Measurements from ENCODE around the gene CYTH1. TPM values are rescaled to one million over a fixed set of nuclear protein-coding genes. Genes with fewer than 3 reads are reported as not detected.

Gene CYTH1
- total and polyA plus RNA-seq, 3 donors from 2014 or later = 40.8 to 47.9 (median 42.2) TPM

- Histone ChIP-seq H3K27ac (no peak overlapping the region), H3K27me3 (no peaks in the 10 kb centered on the region), H3K4me1 (no peaks in the 10 kb centered on the region), H3K4me3 (no peak overlapping the region), H3K36me3 (ENCODE audit: low read depth, missing control alignments) (no peaks in the 10 kb centered on the region), H3K9me3 (no peaks in the 10 kb centered on the region)
- no peak for DNase-seq
- TF ChIP-seq POLR2A (IDR thresholded peaks at IDR 0.05) (no peak), CTCF (IDR thresholded peaks at IDR 0.05) (no peak)
- 93 to 94% methylated on average over 15 of the region's 15 CpGs for WGBS, 2 donors
- intact Hi-C loops (cut with DNase I; ENCODE audit: low total_unique reads) = no loop called here
These were observed 89.5 kb downstream of the CYTH1 start for GRCh38 chr17:78692460-78693010.

- Histone ChIP-seq H3K27me3 (no peaks in the 10 kb centered on the region), H3K4me3 (no peak overlapping the region), H3K4me1 (no peaks in the 10 kb centered on the region), H3K27ac (no peak overlapping the region), H3K9me3 (no peaks in the 10 kb centered on the region), H3K36me3 (ENCODE audit: low read depth, missing control alignments) (no peaks in the 10 kb centered on the region)
- intact Hi-C loops (cut with DNase I; ENCODE audit: low total_unique reads) = no loop called here
- DNase-seq = no peak
- WGBS, 2 donors = 88 to 93% methylated on average over 2 of the region's 2 CpGs
- TF ChIP-seq CTCF (IDR thresholded peaks at IDR 0.05) = no peak
- TF ChIP-seq POLR2A (IDR thresholded peaks at IDR 0.05) = no peak
These were observed 93.0 kb downstream of the CYTH1 start for GRCh38 chr17:78689029-78689428.

- Histone ChIP-seq H3K27me3 (no peaks in the 10 kb centered on the region), H3K4me1 (no peaks in the 10 kb centered on the region), H3K27ac (no peak overlapping the region), H3K36me3 (ENCODE audit: low read depth, missing control alignments) (no peaks in the 10 kb centered on the region), H3K9me3 (no peaks in the 10 kb centered on the region), H3K4me3 (no peak overlapping the region)
- TF ChIP-seq POLR2A (IDR thresholded peaks at IDR 0.05) (no peak), CTCF (IDR thresholded peaks at IDR 0.05) (no peak)
- WGBS, 2 donors = 93 to 97% methylated on average over 7 of the region's 7 CpGs
- no peak for DNase-seq
- intact Hi-C loops (cut with DNase I; ENCODE audit: low total_unique reads) = no loop called here
These were observed 94.1 kb downstream of the CYTH1 start for GRCh38 chr17:78687944-78688343.

DNA sequence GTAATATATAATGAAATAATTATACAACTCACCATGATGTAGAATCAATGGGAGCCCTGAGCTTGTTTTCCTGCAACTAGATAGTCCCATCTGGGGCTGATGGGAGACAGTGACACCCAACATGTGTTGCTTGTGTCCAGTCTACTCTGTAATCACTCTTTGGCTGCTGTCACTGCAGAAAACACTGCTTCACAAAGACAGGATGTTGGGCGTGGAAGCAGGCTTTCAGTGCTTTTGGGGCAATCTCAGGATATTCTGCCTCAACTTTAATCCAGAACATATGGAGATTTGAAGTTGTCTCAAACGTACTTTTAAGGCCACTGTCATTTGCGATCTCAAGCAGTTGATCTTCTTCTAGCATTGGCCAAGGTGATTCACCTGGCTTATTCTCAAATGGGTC is 94.9 kb downstream of the CYTH1 start:
- H3K27me3 ChIP-seq = no peaks in the 10 kb centered on the region
- no peaks in the 10 kb centered on the region for H3K9me3 ChIP-seq
- no peak for DNase-seq
- intact Hi-C loops (cut with DNase I; ENCODE audit: low total_unique reads) = no loop called here
- TF ChIP-seq CTCF (IDR thresholded peaks at IDR 0.05) (no peak), POLR2A (IDR thresholded peaks at IDR 0.05) (no peak)
- H3K4me1 ChIP-seq = no peaks in the 10 kb centered on the region
- no peak overlapping the region for H3K27ac ChIP-seq
- no peaks in the 10 kb centered on the region for H3K36me3 ChIP-seq (ENCODE audit: low read depth, missing control alignments)
- no peak overlapping the region for H3K4me3 ChIP-seq
- 89 to 99% methylated on average over 3 of the region's 3 CpGs for WGBS, 2 donors

GRCh38 chr17:78684026-78684425 is 98.0 kb downstream of the CYTH1 start:
- DNase-seq = no peak
- no peaks in the 10 kb centered on the region for H3K4me1 ChIP-seq
- H3K4me3 ChIP-seq = no peak overlapping the region
- no peak for TF ChIP-seq POLR2A (IDR thresholded peaks at IDR 0.05)
- TF ChIP-seq CTCF (IDR thresholded peaks at IDR 0.05) = no peak
- intact Hi-C loops (cut with DNase I; ENCODE audit: low total_unique reads) = no loop called here
- 96 to 97% methylated on average over 6 of the region's 6 CpGs for WGBS, 2 donors
- H3K9me3 ChIP-seq = no peaks in the 10 kb centered on the region
- H3K27me3 ChIP-seq = no peaks in the 10 kb centered on the region
- H3K27ac ChIP-seq = no peak overlapping the region
- H3K36me3 ChIP-seq (ENCODE audit: low read depth, missing control alignments) = no peaks in the 10 kb centered on the region

Measured in testis (tissue), 3 donors.